Endodermal cell (in vitro differentiated cells): Measurements from ENCODE around the gene KRT75. TPM values are rescaled to one million over a fixed set of nuclear protein-coding genes. Genes with fewer than 3 reads are reported as not detected.
"Not testable (repeated sequence)": the region's sequence is repeated elsewhere in the genome, so short reads cannot be mapped to it uniquely, and the experiment has no call there.

Experiments used
- DNase-seq: peaks from one replicate; pipeline ENCODE4 v3.0.0-alpha.2; 2017
- H3K27ac ChIP-seq: 2 replicates; pipeline ENCODE4 v1.5.1; 2013; ENCODE audit warnings: mild to moderate bottlenecking, low read depth, low read length, moderate library complexity
- H3K27me3 ChIP-seq: 2 replicates; pipeline ENCODE4 v1.6.1; 2013; ENCODE audit warnings: mild to moderate bottlenecking, low read length, moderate library complexity; ENCODE audit not compliant: insufficient read depth, control insufficient read depth, poor library complexity, severe bottlenecking
- H3K36me3 ChIP-seq: 2 replicates; pipeline ENCODE4 v1.7.0; 2013; ENCODE audit warnings: mild to moderate bottlenecking, low read length, moderate library complexity; ENCODE audit not compliant: control insufficient read depth, insufficient read depth
- H3K4me1 ChIP-seq: one replicate; pipeline ENCODE4 v1.7.0; 2013; ENCODE audit warnings: low read length; ENCODE audit not compliant: control insufficient read depth, insufficient read depth
- H3K4me3 ChIP-seq: 2 replicates; pipeline ENCODE4 v1.5.1; 2013; ENCODE audit warnings: mild to moderate bottlenecking, low read length, moderate library complexity
- H3K9ac ChIP-seq: 2 replicates; pipeline ENCODE4 v1.6.1; 2013; ENCODE audit warnings: mild to moderate bottlenecking, low read length, moderate library complexity; ENCODE audit not compliant: poor library complexity, severe bottlenecking; ENCODE audit errors: extremely low read depth
- H3K9me3 ChIP-seq: 2 replicates; pipeline ENCODE4 v1.6.1; 2013; ENCODE audit warnings: mild to moderate bottlenecking, low read length, moderate library complexity; ENCODE audit not compliant: control insufficient read depth
- H3K27ac Mint-ChIP-seq: 2 replicates; pipeline ENCODE4 v1.8.0; 2020; ENCODE audit warnings: mixed read lengths
- H3K27me3 Mint-ChIP-seq: 2 replicates; pipeline ENCODE4 v1.8.0; 2021; ENCODE audit warnings: mild to moderate bottlenecking, mixed read lengths; ENCODE audit not compliant: insufficient read depth
- H3K36me3 Mint-ChIP-seq: 2 replicates; pipeline ENCODE4 v1.8.0; 2020; ENCODE audit warnings: low read depth, mixed read lengths
- H3K4me1 Mint-ChIP-seq: 2 replicates; pipeline ENCODE4 v1.8.0; 2020; ENCODE audit warnings: mixed read lengths
- H3K4me3 Mint-ChIP-seq: 2 replicates; pipeline ENCODE4 v1.8.0; 2020; ENCODE audit warnings: mild to moderate bottlenecking, moderate library complexity, mixed read lengths
- H3K9me3 Mint-ChIP-seq: 2 replicates; pipeline ENCODE4 v1.8.0; 2020; ENCODE audit warnings: mild to moderate bottlenecking, mixed read lengths
- WGBS, 2 experiments: methylation state at CpG; one replicate each; pipeline versions ENCODE4 v1.1.5 to v1.1.7; 2013; ENCODE audit warnings: missing lambda C conversion rate in 2 of 2, mixed read lengths in 1 of 2; ENCODE audit not compliant: insufficient coverage in 1 of 2, insufficient read length in 1 of 2; 5-methylcytosine and 5-hydroxymethylcytosine counted together
- total RNA-seq, 2 donors: library from RNA; stranded (reverse); fragmentation: NEBNext Ultra II Directional in 1 of 2; extraction: Animal tissue kit (Norgen Biotek cat#: 25700) in 1 of 2; gene quantifications; 2 replicates in 1 of 2; 3 replicates in 1 of 2; pipeline ENCODE4 v1.2.1, GENCODE V29; 2021
- TF ChIP-seq, protein P1 (sequence below): fragments of 200-600 bp; sonication (generic); conservative IDR thresholded peaks from 2 replicates; pipeline ENCODE4 v1.5.0; 2021; ENCODE audit warnings: antibody characterized with exemption, mild to moderate bottlenecking

Gene KRT75
- total RNA-seq, 2 donors from 2014 or later = not detected

DNA sequence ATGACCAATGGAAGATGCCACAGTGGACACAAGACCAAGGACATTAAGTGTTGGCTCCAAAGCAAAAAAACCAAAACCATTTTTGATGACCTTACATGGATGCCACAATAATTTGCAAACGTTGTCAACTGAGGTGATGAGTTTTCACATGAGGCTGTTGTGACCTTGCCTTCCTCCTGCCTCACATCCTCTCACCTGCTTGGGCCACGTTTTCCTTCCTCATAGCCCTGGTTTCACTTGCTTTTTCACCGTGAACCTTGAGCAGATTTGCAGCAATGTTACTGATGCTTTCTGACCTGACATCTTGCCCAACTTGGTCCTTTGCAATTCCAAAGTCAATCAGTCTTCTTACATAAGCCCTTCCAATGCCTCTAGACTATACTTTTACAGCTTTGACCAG, 14.1 kb upstream of the KRT75 start:
- no peaks in the 10 kb centered on the region for H3K9me3 Mint-ChIP-seq

GRCh38 chr12:52447196-52447595, 13.0 kb upstream of the KRT75 start:
- WGBS, 2 experiments = 84 to 92% methylated on average over 3 to 11 of the region's 11 CpGs
- H3K4me3 Mint-ChIP-seq = not testable (repeated sequence)

More for the DNA sequence above, 14.1 kb upstream of the KRT75 start:
- H3K9me3 ChIP-seq = no peaks in the 10 kb centered on the region
- H3K4me1 Mint-ChIP-seq = no peaks in the 10 kb centered on the region
- peaks cover 16% of the 10 kb centered on the region for H3K27me3 Mint-ChIP-seq
- no peak overlapping the region for H3K27ac ChIP-seq
- TF ChIP-seq, protein P1, sequence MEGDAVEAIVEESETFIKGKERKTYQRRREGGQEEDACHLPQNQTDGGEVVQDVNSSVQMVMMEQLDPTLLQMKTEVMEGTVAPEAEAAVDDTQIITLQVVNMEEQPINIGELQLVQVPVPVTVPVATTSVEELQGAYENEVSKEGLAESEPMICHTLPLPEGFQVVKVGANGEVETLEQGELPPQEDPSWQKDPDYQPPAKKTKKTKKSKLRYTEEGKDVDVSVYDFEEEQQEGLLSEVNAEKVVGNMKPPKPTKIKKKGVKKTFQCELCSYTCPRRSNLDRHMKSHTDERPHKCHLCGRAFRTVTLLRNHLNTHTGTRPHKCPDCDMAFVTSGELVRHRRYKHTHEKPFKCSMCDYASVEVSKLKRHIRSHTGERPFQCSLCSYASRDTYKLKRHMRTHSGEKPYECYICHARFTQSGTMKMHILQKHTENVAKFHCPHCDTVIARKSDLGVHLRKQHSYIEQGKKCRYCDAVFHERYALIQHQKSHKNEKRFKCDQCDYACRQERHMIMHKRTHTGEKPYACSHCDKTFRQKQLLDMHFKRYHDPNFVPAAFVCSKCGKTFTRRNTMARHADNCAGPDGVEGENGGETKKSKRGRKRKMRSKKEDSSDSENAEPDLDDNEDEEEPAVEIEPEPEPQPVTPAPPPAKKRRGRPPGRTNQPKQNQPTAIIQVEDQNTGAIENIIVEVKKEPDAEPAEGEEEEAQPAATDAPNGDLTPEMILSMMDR = no peak
- H3K27me3 ChIP-seq = no peaks in the 10 kb centered on the region
- DNase-seq = no peak
- no peaks in the 10 kb centered on the region for H3K36me3 Mint-ChIP-seq
- WGBS, 2 experiments = 73 to 82% methylated on average over 3 of the region's 3 CpGs
- H3K9ac ChIP-seq = no peak overlapping the region
- H3K4me3 Mint-ChIP-seq = no peak overlapping the region
- no peaks in the 10 kb centered on the region for H3K4me1 ChIP-seq
- no peak overlapping the region for H3K4me3 ChIP-seq
- H3K36me3 ChIP-seq = no peaks in the 10 kb centered on the region
- no peak overlapping the region for H3K27ac Mint-ChIP-seq

GRCh38 chr12:52446367-52447045, 12.3 kb upstream of the KRT75 start:
- TF ChIP-seq, protein P1 = no peak
- Mint-ChIP-seq H3K4me1 (peaks cover 4% of the 10 kb centered on the region), H3K9me3 (no peaks in the 10 kb centered on the region), H3K27ac (no peak overlapping the region), H3K4me3 (no peak overlapping the region), H3K27me3 (peaks cover 17% of the 10 kb centered on the region), H3K36me3 (no peaks in the 10 kb centered on the region)
- Histone ChIP-seq H3K9me3 (no peaks in the 10 kb centered on the region), H3K27ac (no peak overlapping the region), H3K27me3 (no peaks in the 10 kb centered on the region), H3K36me3 (no peaks in the 10 kb centered on the region), H3K4me3 (no peak overlapping the region), H3K9ac (no peak overlapping the region), H3K4me1 (no peaks in the 10 kb centered on the region)
- peak; percentile 17 for DNase-seq
- 93% methylated on average over 3 to 6 of the region's 6 CpGs for WGBS, 2 experiments

More at GRCh38 chr12:52447196-52447595, 13.0 kb upstream of the KRT75 start:
- H3K36me3 Mint-ChIP-seq, H3K4me1 Mint-ChIP-seq, H3K36me3 ChIP-seq, H3K9me3 ChIP-seq, H3K27ac ChIP-seq, H3K27me3 ChIP-seq, H3K4me1 ChIP-seq, H3K9ac ChIP-seq, H3K27ac Mint-ChIP-seq, H3K9me3 Mint-ChIP-seq, H3K4me3 ChIP-seq: not testable (repeated sequence)
- peaks cover 17% of the 10 kb centered on the region for H3K27me3 Mint-ChIP-seq
- DNase-seq = peak; percentile 43
